Left lung (tissue), 10 donors: ENCODE data around the gene WWOX. TPM values are rescaled to one million over a fixed set of nuclear protein-coding genes. Genes with fewer than 3 reads are reported as not detected.

ENCODE experiments used
- ATAC-seq: fragments of 200-7000 bp; cut with Tn5 transposase; one replicate; pipeline ENCODE4 v1.9.1; 2020; ENCODE audit warnings: moderate library complexity
- DNase-seq, 4 donors: peaks; one replicate each; pipeline ENCODE4 v3.0.0-alpha.2; 2013 to 2020
- H3K27ac ChIP-seq, 2 donors: fragments of 200-600 bp; sonication (generic) in 1 of 2; one replicate each; pipeline versions ENCODE4 v1.5.0 to v1.8.0; 2020 to 2021
- H3K27me3 ChIP-seq, 2 donors: fragments of 200-600 bp; sonication (generic) in 1 of 2; one replicate each; pipeline versions ENCODE4 v1.5.0 to v1.8.0; 2020 to 2021
- H3K36me3 ChIP-seq, 2 donors: fragments of 200-600 bp; sonication (generic) in 1 of 2; one replicate each; pipeline versions ENCODE4 v1.5.0 to v1.8.0; 2020 to 2021
- H3K4me1 ChIP-seq, 2 donors: fragments of 200-600 bp; one replicate each; pipeline ENCODE4 v1.8.0; 2021
- H3K4me3 ChIP-seq, 2 donors: fragments of 200-600 bp; sonication (generic) in 1 of 2; one replicate each; pipeline versions ENCODE4 v1.5.0 to v1.8.0; 2020 to 2021; ENCODE audit warnings: mild to moderate bottlenecking in 1 of 2
- H3K9me3 ChIP-seq, 2 donors: fragments of 200-600 bp; sonication (generic) in 1 of 2; one replicate each; pipeline versions ENCODE4 v1.5.0 to v1.8.0; 2020 to 2021
- intact Hi-C, 2 donors: fragments of 100-400 bp; cut with DNase I; formaldehyde crosslinking; loops; one replicate each; pipeline versions ENCODE4 v1.11.2 to v1.14.2; 2022
- polyA plus RNA-seq, 6 donors: library from polyadenylated mRNA; unstranded; fragments of 120-200 nt; gene quantifications; one replicate each; pipeline ENCODE4 v1.2.1, GENCODE V29; 2013; ENCODE audit not compliant: insufficient read length in 6 of 6
- total RNA-seq, 2 donors: library from RNA; stranded (reverse); fragmentation: NEBNext Ultra II Directional; extraction: Animal tissue kit (Norgen Biotek cat#: 25700); gene quantifications; one replicate each; pipeline ENCODE4 v1.2.1, GENCODE V29; 2021
- TF ChIP-seq, protein P1 (sequence below), 2 donors: fragments of 200-600 bp; sonication (generic) in 1 of 2; IDR thresholded peaks; one replicate each; pipeline versions ENCODE4 v1.5.0 to v1.8.0; 2021; ENCODE audit warnings: antibody characterized with exemption in 2 of 2
- donor health status: DM: no; HTN: yes; CAD: no.
- donor health status: DM: no; HTN: no; CAD: no.

The WWOX gene
- total and polyA plus RNA-seq, 8 donors = 17.2 to 40.3 (median 30.8) TPM

- DNase-seq (no peak), ATAC-seq (no peak)
- Histone ChIP-seq H3K36me3 (no peaks in the 10 kb centered on the region), H3K27me3 (no peaks in the 10 kb centered on the region), H3K9me3 (no peaks in the 10 kb centered on the region), H3K4me1 (peaks cover 0 to 7% of the 10 kb centered on the region in 2 donors), H3K27ac (peak overlapping the region in 1 of 2 donors; percentile 23), H3K4me3 (no peak overlapping the region)
- intact Hi-C loops = no loop called here
- TF ChIP-seq, protein P1, sequence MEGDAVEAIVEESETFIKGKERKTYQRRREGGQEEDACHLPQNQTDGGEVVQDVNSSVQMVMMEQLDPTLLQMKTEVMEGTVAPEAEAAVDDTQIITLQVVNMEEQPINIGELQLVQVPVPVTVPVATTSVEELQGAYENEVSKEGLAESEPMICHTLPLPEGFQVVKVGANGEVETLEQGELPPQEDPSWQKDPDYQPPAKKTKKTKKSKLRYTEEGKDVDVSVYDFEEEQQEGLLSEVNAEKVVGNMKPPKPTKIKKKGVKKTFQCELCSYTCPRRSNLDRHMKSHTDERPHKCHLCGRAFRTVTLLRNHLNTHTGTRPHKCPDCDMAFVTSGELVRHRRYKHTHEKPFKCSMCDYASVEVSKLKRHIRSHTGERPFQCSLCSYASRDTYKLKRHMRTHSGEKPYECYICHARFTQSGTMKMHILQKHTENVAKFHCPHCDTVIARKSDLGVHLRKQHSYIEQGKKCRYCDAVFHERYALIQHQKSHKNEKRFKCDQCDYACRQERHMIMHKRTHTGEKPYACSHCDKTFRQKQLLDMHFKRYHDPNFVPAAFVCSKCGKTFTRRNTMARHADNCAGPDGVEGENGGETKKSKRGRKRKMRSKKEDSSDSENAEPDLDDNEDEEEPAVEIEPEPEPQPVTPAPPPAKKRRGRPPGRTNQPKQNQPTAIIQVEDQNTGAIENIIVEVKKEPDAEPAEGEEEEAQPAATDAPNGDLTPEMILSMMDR (IDR thresholded peaks at IDR 0.05) = no peak
Observed at GRCh38 chr16:78552106-78552675, 452.7 kb downstream of the WWOX start.

GRCh38 chr16:78552716-78553115, 453.3 kb downstream of the WWOX start:
- no peaks in the 10 kb centered on the region for H3K27me3 ChIP-seq
- H3K4me1 ChIP-seq = peaks cover 0 to 7% of the 10 kb centered on the region in 2 donors
- ATAC-seq (peak; percentile 42), DNase-seq (no peak)
- TF ChIP-seq, protein P1 (IDR thresholded peaks at IDR 0.05) = no peak
- no peak overlapping the region for H3K4me3 ChIP-seq
- no peak overlapping the region for H3K27ac ChIP-seq
- no peaks in the 10 kb centered on the region for H3K9me3 ChIP-seq
- no peaks in the 10 kb centered on the region for H3K36me3 ChIP-seq
- intact Hi-C loops = no loop called here

DNA sequence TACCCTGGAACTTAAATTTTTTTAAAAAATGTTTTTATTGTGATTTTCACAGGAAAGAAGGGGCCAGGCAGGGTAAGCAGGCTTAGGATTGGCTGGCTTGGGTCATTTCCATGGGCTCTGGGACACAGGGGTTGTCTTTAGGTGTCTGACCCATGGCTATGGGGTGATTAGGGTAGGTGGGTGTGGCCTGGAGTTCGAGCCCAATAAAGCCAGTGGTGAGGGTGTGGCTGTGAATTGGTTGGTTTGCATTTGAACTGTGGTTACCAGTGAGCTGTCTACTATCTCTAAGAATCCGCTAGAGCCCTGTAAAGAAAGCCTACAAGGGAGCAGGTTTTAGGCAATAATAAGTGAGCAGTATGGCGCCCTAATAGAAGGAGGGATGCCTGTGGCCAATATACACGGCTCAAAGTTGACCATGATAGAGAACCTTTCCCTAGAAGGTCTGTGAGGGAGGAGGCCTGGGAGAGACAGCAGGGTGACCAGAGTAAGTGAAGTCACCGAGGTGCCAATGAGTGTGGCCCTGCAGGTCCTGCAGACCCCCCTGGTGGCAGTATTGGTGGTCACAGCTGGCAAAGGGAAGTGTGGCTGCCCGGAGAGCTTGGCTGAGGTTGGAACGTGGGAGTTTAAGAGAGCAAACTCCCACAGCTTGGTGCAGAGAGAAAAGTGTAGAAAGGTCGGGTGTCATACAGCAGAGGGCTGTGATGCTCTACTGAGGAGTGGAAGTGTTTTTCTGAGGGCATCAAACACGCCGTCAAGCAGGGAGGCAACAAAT, 454.0 kb downstream of the WWOX start:
- Histone ChIP-seq H3K4me1 (peaks cover 0 to 7% of the 10 kb centered on the region in 2 donors), H3K36me3 (no peaks in the 10 kb centered on the region), H3K4me3 (no peak overlapping the region), H3K27me3 (no peaks in the 10 kb centered on the region), H3K9me3 (no peaks in the 10 kb centered on the region), H3K27ac (no peak overlapping the region)
- intact Hi-C loops = no loop called here
- ATAC-seq (no peak), DNase-seq (no peak)
- TF ChIP-seq, protein P1 (IDR thresholded peaks at IDR 0.05) = no peak

- H3K36me3 ChIP-seq = no peaks in the 10 kb centered on the region
- no peak overlapping the region for H3K4me3 ChIP-seq
- intact Hi-C loops = no loop called here
- H3K9me3 ChIP-seq = no peaks in the 10 kb centered on the region
- no peak overlapping the region for H3K27ac ChIP-seq
- no peak for DNase-seq
- peaks cover 0 to 7% of the 10 kb centered on the region in 2 donors for H3K4me1 ChIP-seq
- H3K27me3 ChIP-seq = no peaks in the 10 kb centered on the region
- ATAC-seq = no peak
- TF ChIP-seq, protein P1 (IDR thresholded peaks at IDR 0.05) = no peak
Observed at GRCh38 chr16:78556421-78556820, 457.0 kb downstream of the WWOX start.

GRCh38 chr16:78560997-78561396, 461.5 kb downstream of the WWOX start:
- Histone ChIP-seq H3K4me3 (no peak overlapping the region), H3K4me1 (no peaks in the 10 kb centered on the region), H3K9me3 (no peaks in the 10 kb centered on the region), H3K36me3 (no peaks in the 10 kb centered on the region), H3K27me3 (no peaks in the 10 kb centered on the region), H3K27ac (no peak overlapping the region)
- DNase-seq (no peak), ATAC-seq (no peak)
- TF ChIP-seq, protein P1 (IDR thresholded peaks at IDR 0.05) = no peak
- intact Hi-C loops = no loop called here
